Kidney (tissue), 14 donors: ENCODE data around the gene LRRC4C. TPM values are rescaled to one million over a fixed set of nuclear protein-coding genes. Genes with fewer than 3 reads are reported as not detected.

Experiments
- DNase-seq, 5 donors: peaks; one replicate each; pipeline ENCODE4 v3.0.0-alpha.2; 2013 to 2020
- FAIRE-seq: peaks from 2 replicates; lab custom pipeline; 2012; peaks lifted over from hg19 to GRCh38; lab: Jason Lieb, UNC
- H3K27ac ChIP-seq, 2 donors: one replicate each; pipeline ENCODE4 v1.7.0; 2013; ENCODE audit warnings: low read depth in 2 of 2, low read length in 2 of 2, inconsistent platforms in 1 of 2
- H3K27me3 ChIP-seq: one replicate; pipeline ENCODE4 v1.7.1; 2013; ENCODE audit warnings: low read length, inconsistent platforms; ENCODE audit not compliant: control insufficient read depth, insufficient read depth
- H3K36me3 ChIP-seq, 3 donors: one replicate each; pipeline versions ENCODE4 v1.7.0 to v1.7.1; 2013; ENCODE audit warnings: low read length in 3 of 3, control low read depth in 1 of 3, inconsistent platforms in 1 of 3; ENCODE audit not compliant: insufficient read depth in 3 of 3, control insufficient read depth in 2 of 3
- H3K4me1 ChIP-seq, 3 donors: one replicate each; pipeline versions ENCODE4 v1.7.0 to v1.7.1; 2013; ENCODE audit warnings: low read length in 3 of 3, inconsistent platforms in 1 of 3, low read depth in 1 of 3; ENCODE audit not compliant: control insufficient read depth in 2 of 3, insufficient read depth in 2 of 3
- H3K4me3 ChIP-seq, 3 donors: one replicate each; pipeline versions ENCODE4 v1.7.0 to v1.8.1; 2013; ENCODE audit warnings: low read length in 3 of 3, control low read depth in 1 of 3, inconsistent platforms in 1 of 3
- H3K9ac ChIP-seq, 3 donors: one replicate each; pipeline versions ENCODE4 v1.7.0 to v1.7.1; 2013; ENCODE audit warnings: low read length in 3 of 3, control low read depth in 1 of 3, inconsistent platforms in 1 of 3
- H3K9me3 ChIP-seq, 3 donors: one replicate each; pipeline versions ENCODE4 v1.7.0 to v1.7.1; 2013; ENCODE audit warnings: low read length in 3 of 3, control low read depth in 1 of 3, inconsistent platforms in 1 of 3; ENCODE audit not compliant: control insufficient read depth in 2 of 3, insufficient read depth in 1 of 3
- CTCF ChIP-seq: IDR thresholded peaks from 3 replicates; pipeline ENCODE4 v1.5.1; 2012; ENCODE audit warnings: mild to moderate bottlenecking, moderate library complexity, borderline replicate concordance; ENCODE audit not compliant: insufficient read depth; ENCODE audit errors: extremely low read depth
- intact Hi-C: fragments of 100-400 bp; cut with DNase I; formaldehyde crosslinking; loops from one replicate; pipeline ENCODE4 v1.11.1; 2022
- polyA plus RNA-seq: library from polyadenylated mRNA; stranded (reverse); fragments of 350-450 nt; fragmentation: Illumina TruSeq; extraction: RNeasy Lipid Tissue Mini Kit (QIAGEN cat#74804); gene quantifications from one replicate; pipeline ENCODE4 v1.2.3, GENCODE V29; 2014; ENCODE audit warnings: low read depth, low replicate concordance; ENCODE audit not compliant: insufficient read depth
- total RNA-seq: library from RNA; stranded (reverse); fragmentation: NEBNext Ultra II Directional; extraction: Animal tissue kit (Norgen Biotek cat#: 25700); gene quantifications from one replicate; pipeline ENCODE4 v1.2.1, GENCODE V29; 2021
- donor health status: control.
- donor health status: control.
- donor health status: control.
- donor health status: control.
- donor health status: control.
- donor health status: DM: yes; HTN: yes; CAD: no.
- donor health status: Normal renal cell carcinoma (clear cell type).

Gene LRRC4C
- total and polyA plus RNA-seq, 2 donors from 2014 or later, result 0.26 to 1.6 TPM

GRCh38 chr11:41145420-41145819, 314.0 kb downstream of the LRRC4C start:
- Histone ChIP-seq H3K27me3 (no peaks in the 10 kb centered on the region), H3K4me3 (no peak overlapping the region), H3K36me3 (no peaks in the 10 kb centered on the region), H3K9me3 (no peaks in the 10 kb centered on the region), H3K4me1 (no peaks in the 10 kb centered on the region), H3K27ac (no peak overlapping the region), H3K9ac (no peak overlapping the region)
- FAIRE-seq (no peak), DNase-seq (no peak)
- no peak for TF ChIP-seq CTCF
- intact Hi-C loops, result no loop called here

GRCh38 chr11:41134971-41135370, 324.5 kb downstream of the LRRC4C start:
- FAIRE-seq (no peak), DNase-seq (no peak)
- intact Hi-C loops, result no loop called here
- TF ChIP-seq CTCF, result no peak
- Histone ChIP-seq H3K27ac (no peak overlapping the region), H3K9me3 (no peaks in the 10 kb centered on the region), H3K4me1 (no peaks in the 10 kb centered on the region), H3K4me3 (no peak overlapping the region), H3K36me3 (no peaks in the 10 kb centered on the region), H3K27me3 (no peaks in the 10 kb centered on the region), H3K9ac (no peak overlapping the region)

- TF ChIP-seq CTCF, result no peak
- H3K9me3 ChIP-seq, result no peaks in the 10 kb centered on the region
- H3K36me3 ChIP-seq, result no peaks in the 10 kb centered on the region
- H3K9ac ChIP-seq, result no peak overlapping the region
- H3K4me1 ChIP-seq, result no peaks in the 10 kb centered on the region
- DNase-seq (no peak), FAIRE-seq (no peak)
- H3K27me3 ChIP-seq, result no peaks in the 10 kb centered on the region
- intact Hi-C loops, result no loop called here
- no peak overlapping the region for H3K4me3 ChIP-seq
- H3K27ac ChIP-seq, result no peak overlapping the region
These were observed 326.4 kb downstream of the LRRC4C start for GRCh38 chr11:41133023-41133422.

- H3K9ac ChIP-seq, result no peak overlapping the region
- no peaks in the 10 kb centered on the region for H3K36me3 ChIP-seq
- no peak for FAIRE-seq
- no peak for TF ChIP-seq CTCF
- intact Hi-C loops, result no loop called here
- H3K27ac ChIP-seq, result no peak overlapping the region
- no peak for DNase-seq
- no peaks in the 10 kb centered on the region for H3K27me3 ChIP-seq
- H3K4me1 ChIP-seq, result no peaks in the 10 kb centered on the region
- no peaks in the 10 kb centered on the region for H3K9me3 ChIP-seq
- H3K4me3 ChIP-seq, result no peak overlapping the region
These were observed 337.9 kb downstream of the LRRC4C start for GRCh38 chr11:41121600-41121999.
